GM18499 (cell line): ENCODE measurements around the gene DLK1.

Experiments used
- ATAC-seq: cut with Tn5 transposase; IDR thresholded peaks from one replicate; pipeline ENCODE4 v1.9.1; 2021; ENCODE audit warnings: moderate number of reproducible peaks; ENCODE audit not compliant: insufficient read depth, unreplicated experiment

DLK1 gene

DNA sequence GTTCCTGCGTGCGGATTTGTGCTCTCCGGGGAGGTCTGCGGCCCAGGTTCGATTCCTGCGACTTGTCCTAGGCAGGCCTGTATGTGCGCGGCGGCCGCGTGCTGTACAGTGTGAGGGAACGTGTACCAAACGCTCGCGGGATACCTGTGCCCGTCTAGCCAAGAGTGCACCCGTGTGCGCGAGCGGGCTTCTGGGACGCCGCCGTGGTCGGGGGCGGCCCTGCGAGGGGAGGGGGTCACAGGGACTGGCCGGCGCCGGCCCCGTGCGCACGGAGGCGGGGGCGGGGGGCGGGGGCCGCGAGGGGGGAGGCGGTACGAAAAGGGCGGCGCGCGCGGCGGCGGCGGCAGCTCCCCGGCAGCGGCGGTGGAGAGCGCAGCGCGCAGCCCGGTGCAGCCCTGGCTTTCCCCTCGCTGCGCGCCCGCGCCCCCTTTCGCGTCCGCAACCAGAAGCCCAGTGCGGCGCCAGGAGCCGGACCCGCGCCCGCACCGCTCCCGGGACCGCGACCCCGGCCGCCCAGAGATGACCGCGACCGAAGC is at the start of gene DLK1:
TSS of gene DLK1 (plus strand) at position 343 of the 536 bp plus-strand sequence. CDS start at position 520, 177 bp downstream.
- no peak for ATAC-seq

DNA sequence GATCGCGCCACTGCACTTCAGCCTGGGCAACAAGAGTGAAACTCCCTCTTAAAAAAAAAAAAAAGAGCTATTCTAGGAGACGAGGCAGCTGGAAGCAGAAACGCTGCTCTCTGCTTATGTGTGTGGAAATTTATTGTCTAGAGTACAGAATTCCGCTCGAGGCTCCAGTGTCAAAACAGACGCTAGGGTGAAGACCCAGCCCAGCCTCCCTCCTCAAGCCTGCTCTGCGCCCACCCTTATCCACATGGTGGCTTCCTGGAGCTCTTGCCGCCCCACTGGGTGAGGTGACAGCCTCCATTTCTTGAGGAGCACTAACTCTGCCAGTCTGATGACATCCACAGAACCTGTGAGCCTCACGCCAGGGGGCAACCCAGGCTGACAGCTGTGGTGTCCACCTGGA is 49.5 kb upstream of the DLK1 start:
- no peak for ATAC-seq

DNA sequence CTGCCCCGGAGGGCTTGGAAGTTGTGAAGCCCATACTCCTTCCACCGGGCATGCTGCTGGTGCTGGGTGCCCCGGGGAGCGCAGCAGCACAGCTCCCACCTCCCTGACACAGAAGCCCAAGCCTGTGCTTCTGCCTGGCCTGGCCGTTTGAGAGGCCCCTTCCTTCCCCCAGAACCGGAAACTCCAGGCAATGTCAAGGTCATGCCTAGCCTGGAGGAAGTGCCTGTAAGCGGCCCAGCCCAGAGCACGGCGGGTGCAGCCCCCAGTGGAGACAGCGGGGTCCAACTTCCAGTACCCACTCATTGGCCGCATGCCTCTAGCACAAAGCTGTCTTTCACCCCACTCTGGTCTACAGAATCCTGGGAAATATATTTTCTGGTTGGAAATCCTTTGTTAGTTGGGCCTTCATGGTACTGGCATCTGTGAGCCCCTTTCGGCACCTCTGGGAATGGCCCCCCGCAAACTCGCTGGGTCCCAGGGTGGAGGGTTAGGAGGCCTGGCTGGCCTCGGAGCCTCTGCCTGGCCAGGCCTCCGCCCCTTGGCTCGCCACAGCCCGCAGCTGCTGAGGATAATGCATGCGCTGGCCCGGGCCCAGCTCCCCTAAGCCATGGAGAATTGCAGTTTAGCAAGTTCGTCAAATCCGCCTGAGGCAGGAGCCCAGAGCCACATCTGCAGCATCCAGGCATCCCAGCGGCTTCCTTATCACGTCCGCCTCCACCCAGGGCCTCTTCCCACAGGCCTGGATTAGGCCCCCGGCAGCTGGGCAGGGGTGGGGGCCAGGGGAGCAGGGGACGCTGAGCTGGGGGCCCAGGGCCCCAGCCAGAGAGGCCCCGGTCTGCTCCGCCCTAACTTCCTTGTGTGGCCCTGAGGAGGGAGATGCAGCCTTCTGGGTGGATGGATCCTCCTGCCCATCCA is 48.9 kb upstream of the DLK1 start:
- no peak for ATAC-seq

DNA sequence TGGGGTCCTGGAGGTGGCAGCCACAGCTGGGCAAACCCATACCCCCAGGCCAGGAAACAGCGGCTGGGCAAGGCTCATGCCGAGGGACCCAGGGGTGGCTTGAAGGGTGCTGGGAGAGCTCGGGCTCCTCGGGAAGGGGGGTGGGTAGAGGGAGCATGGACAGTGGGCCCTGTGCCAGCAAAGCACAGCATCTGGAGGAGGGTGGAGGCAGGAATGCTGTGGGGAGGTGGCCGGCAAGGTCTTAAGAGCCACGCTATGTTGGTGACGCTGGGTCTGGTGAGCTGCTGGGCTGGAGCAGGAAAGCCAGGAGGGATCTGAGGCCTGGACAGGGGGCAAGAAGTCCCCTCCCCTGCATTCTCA is 48.2 kb upstream of the DLK1 start:
- ATAC-seq = no peak

DNA sequence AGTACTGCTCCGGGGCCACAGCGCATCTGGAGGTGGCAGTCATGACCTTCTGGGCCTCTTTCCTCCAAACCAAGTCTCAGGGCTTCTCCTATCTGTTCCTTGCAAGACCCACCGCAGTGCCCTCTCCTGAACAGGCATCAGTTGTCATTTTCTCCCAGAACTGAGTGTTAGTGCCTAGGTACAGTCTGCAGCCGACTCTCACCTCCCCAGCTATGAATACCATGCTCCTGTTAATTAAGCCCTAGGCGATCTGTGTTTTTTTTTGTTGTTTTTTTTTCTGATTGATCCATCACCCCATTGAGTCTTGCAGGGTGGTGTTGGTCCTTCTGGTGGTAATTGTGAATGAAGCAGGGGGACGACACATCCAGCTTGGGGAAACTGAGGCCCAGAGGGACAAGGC is 47.5 kb upstream of the DLK1 start:
- ATAC-seq = no peak

DNA sequence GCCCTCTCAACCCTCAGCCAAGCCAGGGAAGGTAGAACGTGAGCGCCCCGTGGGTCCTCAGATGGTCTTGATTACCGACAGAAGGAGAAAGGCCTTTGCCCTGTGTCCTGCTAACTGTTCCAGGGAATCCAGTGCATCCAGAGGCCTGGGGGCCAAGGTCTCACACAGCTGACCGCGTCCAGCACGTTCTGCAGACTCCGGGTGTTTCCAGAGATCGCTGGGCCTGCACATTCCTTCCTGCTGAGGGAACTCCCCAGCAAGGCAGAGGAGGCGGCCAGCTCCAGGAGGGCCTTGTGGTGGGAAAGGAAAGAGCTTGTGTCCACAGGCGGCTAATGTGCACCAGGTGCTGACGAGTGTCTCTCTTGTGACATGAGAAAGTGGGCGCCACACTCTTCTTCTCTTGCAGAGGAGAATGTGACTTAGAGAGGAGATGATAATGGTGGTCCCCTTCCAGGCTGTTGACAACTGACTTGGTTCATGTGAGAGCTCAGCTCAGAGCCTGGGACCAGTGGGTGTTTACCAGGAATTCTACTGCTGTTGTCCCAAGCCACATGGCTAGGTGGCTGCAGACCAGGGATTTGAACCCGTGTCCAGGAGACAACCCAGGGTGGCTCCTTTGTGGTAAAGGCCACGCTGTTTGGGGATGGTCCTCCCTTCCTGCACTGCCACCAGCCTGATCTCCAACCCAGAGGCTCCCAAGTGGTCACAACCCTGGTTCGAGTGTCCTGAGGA is 46.8 kb upstream of the DLK1 start:
- no peak for ATAC-seq

DNA sequence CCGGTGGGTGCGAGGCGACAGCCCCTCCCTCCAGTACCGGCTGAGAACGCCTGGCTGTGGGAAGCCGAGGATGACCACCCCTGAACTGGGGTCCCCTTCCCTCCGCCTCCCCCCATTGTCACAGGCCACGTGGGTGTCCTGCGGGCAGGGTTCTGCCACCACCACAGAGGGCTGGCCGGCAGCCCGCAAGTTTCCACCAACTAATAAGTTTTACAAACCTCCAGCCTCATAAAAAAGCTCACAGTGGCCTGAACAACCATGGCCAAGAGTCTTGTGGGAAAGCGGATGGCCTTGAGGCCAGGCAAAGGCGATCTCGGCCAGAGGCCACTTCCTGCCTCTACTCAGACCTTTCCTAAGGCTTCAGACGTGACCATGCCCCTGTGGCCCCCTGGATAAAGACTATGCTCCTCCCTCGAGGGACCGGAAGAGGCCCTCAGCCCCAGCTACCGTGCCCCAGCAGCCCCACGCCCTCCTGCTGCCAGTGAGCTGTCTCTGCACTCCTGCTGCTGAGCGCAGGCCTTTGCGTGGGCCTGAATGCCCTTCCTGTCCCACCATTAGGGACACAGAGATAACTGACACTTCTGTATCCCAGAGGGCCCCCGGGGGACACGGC is 46.1 kb upstream of the DLK1 start:
- ATAC-seq = no peak

DNA sequence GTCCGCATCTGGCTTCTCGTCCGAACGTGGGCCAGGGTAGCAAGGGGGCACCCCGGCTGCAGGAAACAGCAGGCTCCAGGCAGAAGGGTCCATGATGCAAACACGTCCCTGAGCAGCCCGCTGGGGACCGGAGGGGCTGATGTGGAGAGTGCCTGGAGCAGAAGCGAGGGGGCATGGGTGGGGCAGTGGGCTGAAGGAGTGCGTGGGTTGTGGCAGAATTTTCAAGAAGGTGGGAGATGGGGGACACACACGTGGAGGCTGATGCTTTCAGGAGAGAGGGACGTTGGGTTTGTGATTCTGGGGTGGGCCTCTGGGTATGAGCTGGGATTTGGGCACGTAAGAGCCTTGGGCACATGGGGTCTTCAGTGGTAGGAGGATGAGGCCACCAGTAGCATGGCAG is 45.6 kb upstream of the DLK1 start:
- no peak for ATAC-seq

DNA sequence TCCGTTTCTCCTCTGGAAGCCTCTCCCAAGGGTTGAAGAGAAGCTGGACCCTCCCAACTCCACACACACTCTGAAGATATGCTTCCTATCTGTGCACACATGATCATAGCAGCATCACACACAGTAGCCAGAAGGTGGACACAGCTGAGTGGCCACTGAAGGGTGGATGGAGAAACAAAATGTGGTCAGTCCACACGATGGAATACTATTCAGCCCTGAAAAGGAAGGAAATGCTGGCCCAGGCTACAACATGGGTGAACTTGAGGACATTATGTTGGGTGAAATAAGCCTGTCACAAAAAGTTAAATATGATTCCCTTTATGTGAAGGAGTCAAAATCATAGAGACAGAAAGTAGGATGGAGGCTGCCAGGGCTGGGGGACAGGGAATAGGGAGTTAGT is 43.9 kb upstream of the DLK1 start:
- ATAC-seq = no peak

DNA sequence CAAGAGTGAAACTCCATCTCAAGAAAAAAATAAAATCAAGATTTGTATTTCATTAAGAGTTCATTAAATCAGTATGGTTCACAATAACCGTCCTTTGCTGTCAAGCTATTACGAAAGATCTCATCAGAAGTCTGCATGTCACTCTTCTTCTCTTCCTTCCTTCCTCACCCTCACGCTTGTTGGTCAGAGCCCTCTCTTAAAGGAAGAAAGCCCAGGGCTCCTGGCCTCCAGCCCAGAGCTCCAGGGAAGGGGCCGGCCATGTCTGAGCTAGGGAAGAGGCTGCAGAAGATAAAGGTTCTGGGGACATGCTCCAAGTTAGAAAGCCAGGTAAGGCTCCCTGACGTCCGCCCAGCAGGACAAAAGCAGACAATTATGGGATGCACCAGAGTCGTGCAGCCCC is 43.1 kb upstream of the DLK1 start:
- no peak for ATAC-seq

DNA sequence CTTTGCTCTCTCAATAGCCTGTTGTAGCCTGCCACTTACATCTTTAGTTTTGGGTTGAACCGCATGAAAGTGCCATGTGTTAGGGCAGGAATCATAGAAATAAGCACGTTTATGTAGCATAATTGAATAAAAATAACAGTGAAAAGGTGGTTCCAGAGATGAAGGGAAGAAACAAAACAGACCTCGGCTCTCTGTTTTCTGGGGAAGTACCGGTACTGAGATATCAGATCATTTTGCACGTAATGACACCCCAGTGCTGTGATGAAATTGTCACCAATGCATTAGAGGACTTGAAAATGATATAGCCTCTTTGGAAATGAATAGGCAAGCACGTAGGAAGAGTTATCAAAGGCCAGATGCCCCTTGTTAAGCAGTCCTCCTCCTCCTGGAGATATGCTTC is 42.5 kb upstream of the DLK1 start:
- ATAC-seq = no peak

DNA sequence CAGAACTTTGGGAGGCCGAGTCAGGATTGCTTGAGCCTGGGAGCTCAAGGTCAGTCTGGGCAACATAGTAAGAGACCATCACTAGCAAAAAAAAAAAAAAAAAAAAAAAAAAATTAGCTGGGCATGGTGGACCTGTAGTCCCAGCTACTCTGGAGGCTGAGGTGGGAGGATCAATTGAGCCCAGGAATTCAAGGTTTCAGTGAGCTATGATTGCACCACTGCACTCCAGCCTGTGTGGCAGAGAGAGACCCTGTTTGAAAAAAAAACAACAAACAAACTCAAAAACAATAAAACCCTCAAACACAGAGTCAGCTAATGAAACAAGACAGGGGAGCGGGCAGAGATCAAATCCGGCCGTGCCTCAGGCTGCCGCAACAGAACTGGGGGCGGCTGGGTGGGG is 41.7 kb upstream of the DLK1 start:
- ATAC-seq = no peak

DNA sequence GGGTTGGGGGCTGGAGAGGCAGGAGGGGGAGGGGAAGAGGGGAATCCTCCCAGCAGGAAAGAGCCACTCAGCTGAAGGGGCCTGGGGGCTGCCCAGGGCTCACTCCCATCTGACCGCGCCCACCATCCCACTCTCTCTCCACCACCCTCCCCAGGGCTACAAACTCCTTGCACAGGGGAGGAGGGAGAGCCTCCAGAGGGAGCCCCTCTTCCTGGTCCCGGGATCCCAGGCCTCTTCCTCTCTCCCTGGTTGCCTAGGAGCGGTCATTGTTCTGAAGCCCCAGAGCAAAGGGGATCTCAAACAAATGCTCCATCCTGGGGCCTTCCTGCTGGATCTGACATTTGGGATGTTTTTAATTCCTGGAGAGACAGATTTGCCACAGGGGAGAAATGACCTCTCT is 39.8 kb upstream of the DLK1 start:
- ATAC-seq = no peak

DNA sequence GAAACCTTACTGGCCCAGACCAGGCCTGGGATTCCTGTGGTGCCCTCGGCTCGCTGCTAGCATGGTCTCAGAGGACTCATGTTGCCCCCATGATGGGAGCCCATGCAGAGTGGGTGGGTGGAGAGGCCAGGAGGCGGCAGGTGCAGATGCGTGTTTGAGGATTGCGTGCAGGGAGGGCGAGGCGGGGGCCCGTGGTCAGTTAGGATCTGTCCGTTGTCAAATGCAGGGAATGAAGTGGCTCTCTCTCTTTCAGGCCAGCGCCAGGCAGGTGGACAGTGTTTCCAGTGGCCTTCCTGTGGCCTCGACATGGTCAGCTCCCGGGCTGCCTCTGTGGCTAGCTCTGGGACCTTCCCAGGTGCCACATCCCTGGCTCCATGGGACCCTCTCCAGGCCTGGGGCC is 39.3 kb upstream of the DLK1 start:
- no peak for ATAC-seq

DNA sequence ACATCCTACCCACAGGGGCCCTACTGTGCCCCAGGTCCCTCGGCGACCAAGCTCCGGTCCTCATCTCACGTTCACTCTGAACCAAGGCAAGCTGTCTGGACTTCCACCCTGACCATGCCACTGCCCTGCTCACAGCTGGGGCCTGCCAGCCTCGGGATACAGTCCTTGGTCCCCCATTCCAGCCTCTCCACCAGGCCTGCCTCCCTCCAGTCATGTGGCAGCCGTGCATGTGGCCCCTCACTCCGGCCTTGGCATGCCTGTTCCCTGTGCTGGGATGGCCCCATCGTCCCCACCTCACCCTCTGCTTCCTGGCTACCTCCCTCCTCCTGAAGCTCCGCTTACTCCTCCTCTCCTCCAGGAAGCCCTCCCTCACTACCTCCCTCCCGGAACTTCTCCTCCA is 38.6 kb upstream of the DLK1 start:
- no peak for ATAC-seq

DNA sequence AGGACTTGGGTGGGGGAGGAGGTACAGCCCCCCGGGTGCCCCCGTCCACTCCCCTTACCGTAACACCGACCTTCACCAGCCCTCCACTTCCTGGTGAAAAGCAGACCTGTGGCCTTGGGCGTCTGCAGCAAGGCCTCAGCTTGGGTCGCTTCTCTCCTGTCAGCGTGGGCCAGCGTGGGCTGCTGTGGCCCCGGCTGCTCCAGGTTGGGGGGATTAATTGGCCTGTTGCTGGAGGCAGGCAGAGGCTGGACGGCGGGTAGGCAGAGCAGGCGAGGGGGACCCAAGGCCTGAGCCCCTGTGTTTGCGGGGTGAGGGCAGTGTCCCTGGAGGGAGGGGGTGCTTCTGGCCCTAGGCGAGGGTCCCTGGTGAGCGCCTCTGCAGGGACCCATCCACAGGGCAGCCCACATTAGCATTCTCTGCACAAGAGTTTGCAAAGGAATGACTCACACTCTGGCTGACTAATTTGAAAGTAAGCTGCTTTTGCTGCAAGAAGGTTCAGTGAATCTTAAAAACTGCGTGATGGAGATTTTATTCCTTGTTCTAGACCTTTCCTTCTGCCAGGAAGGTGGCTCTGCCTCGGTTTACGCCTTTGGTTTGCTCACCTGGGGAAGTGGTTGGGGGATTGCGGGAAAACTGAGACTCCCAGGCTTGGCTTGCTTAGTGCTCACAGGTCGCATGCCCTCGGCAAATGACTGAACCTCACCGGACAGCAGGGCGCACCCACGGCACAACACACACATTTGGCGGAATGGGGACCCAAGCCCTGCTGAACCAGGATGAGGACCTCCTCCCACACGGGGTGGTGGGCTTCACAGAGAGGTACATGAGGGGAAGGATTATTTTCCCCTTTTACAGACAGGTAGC is 37.9 kb upstream of the DLK1 start:
- ATAC-seq = no peak

DNA sequence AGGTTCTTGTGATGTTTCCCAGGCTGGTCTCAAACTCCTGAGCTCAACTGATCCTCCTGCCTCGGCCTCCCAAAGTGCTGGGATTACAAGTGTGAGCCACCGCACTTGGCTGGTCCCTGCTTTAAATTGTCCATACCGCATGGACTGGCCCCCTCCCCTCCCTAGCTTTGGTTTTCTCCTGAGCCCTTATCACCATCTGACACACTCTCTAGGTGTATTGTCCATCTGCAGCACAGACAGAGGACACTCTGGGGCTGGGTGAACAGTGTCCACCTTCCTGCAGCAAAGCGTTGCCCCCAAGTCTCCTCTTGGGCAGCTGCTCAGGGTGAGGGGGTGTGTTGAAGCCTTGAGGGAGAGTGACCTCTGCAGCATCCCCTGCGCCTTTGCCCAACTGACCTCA is 36.0 kb upstream of the DLK1 start:
- ATAC-seq = no peak

DNA sequence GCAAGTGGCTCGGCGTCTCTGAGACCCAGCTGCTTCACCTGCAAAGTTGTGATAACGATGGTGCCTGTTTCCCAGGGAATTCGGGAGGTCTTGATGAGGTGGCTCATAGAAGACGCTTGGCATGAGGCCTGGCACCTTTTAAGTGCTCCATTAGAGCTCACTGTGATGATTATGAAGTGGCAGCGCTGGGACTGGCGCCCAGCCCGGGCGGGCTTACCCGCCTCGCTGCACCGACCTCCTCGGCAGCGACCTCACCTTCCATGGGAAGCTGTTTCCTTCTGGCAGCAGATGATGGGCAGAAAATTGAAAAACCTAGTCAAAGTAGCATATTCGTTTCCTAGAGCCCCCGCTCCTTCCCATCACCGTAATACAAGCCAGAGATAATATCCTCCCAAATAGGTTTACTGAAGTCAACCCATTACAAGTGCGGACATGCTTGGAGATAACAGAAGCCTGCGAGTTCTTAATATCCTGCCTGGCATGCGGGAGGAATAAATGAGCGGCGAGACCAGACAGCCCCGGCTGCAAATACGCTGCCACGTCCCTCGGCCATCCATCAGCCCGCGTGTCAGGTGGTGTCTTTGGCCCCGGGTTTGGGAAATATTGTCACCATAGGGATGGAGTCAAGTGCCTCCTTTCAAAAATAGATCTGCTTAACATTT is 35.2 kb upstream of the DLK1 start:
- no peak for ATAC-seq

DNA sequence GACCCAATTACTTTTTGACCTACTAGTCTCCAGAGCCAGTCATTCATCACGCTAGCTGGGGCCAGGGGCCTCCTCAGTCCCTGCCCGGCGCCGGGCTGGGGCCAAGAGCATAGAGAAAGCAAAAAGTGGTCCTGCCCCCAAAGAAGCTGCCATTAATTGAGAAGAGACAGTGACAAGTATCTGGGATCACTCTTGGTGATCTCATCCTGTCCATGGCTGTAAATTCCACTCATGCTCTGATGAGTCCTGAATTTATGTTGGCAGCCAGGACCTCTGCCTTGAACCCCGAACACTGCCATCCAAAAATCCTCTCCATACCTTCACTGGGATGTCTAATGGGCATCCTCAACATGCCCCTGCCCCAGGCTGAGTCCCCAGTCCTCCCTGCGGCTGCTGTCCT is 34.4 kb upstream of the DLK1 start:
- ATAC-seq = no peak
